GM18520 (cell line): ENCODE measurements around the gene C9orf43.
"Not testable (repeated sequence)": the region's sequence is repeated elsewhere in the genome, so short reads cannot be mapped to it uniquely, and the experiment has no call there.

Experiments used
- ATAC-seq: cut with Tn5 transposase; IDR thresholded peaks from one replicate; pipeline ENCODE4 v1.9.1; 2021; ENCODE audit not compliant: unreplicated experiment

Gene C9orf43

GRCh38 chr9:113380869-113381378 is 29.6 kb upstream of the C9orf43 start:
- no peak for ATAC-seq

DNA sequence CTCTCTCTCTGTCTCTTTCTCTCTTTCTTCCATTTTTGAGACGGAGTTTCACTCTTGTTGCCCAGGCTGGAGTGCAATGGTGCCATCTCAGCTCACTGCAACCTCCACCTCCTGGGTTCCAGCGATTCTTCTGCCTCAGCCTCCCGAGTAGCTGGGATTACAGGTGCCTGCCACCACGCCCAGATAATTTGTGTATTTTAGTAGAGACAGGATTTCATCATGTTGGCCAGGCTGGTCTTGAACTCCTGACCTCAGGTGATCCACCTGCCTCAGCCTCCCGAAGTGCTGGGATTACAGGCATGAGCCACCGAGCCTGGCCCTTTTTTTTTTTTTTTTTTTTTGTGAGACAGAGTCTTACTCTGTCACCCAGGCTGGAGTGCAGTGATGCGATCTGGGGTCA is 29.1 kb upstream of the C9orf43 start:
- not testable (repeated sequence) for ATAC-seq

DNA sequence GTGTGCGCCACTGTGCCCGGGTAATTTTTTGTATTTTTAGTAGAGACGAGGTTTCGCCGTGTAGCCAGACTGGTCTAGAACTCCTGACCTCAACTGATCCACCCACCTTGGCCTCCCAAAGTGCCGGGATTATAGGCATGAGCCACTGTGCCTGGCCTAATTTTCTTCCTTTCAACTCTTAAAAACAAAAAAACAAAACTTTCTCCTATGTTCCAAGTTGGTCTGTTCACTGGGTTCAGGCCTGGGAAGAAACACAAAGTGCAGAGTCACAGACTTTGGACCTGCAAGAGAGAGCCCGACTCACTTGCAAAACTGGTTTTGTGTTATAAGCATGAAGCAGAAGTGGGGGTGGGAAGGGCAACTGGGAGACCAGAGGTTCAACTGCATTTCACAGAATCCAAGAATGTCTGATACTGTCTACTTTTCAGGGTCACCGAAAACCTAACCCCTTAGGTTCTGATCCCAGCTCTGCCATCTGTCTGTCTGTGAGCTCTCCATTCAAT is 28.6 kb upstream of the C9orf43 start:
- no peak for ATAC-seq

GRCh38 chr9:113386571-113387393 is 23.8 kb upstream of the C9orf43 start:
- no peak for ATAC-seq

- ATAC-seq, result no peak
These were observed 22.9 kb upstream of the C9orf43 start for GRCh38 chr9:113387560-113388230.

DNA sequence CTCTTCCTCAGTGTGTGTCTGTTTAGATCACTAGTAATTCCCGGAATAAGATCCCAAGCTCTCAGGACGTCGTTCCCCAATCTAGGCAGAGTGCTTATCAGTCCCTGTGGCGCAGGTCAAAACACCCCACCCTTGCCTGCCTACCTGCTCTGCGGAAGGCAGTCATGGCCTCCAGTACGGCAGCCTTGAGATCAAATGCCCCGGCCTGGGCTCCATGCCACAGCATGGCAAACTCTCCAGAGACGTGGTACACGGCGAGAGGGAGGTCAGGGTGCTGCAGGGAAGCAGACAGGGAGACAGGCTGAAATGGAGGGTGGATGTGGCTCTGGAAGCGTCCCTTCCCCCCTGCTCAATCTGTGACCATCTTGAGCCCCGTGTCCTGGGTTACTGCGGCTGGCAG is 21.7 kb upstream of the C9orf43 start:
- no peak for ATAC-seq

- ATAC-seq, result no peak
These were observed 21.1 kb upstream of the C9orf43 start for GRCh38 chr9:113389451-113389850.

- no peak for ATAC-seq
These were observed 20.2 kb upstream of the C9orf43 start for GRCh38 chr9:113390192-113390960.

- no peak for ATAC-seq
These were observed 18.6 kb upstream of the C9orf43 start for GRCh38 chr9:113391917-113392316.

DNA sequence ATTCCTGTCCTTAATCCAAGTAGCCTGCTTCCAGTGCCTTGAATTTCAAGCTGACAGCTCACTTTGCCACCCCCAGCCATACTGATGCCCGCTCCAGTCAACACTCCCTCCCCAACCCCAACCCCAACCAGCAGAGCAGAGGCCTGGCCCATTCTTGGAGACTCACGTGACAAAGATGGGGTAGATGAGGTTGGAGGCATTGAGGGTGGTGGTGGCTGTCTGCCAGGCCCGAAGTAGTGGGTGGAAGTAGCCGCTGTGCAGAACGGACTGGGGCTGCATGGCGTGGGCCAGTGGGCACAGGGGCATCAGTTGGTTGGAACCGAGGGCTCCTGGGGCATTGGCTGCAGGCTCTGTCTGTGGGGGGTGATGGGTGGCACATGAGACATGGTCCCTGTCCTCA is 17.3 kb upstream of the C9orf43 start:
- ATAC-seq, result no peak

- no peak for ATAC-seq
These were observed 15.3 kb upstream of the C9orf43 start for GRCh38 chr9:113395000-113395861.

- no peak for ATAC-seq
These were observed 13.3 kb upstream of the C9orf43 start for GRCh38 chr9:113397203-113397631.

- ATAC-seq, result no peak
These were observed 11.8 kb upstream of the C9orf43 start for GRCh38 chr9:113398796-113399195.

DNA sequence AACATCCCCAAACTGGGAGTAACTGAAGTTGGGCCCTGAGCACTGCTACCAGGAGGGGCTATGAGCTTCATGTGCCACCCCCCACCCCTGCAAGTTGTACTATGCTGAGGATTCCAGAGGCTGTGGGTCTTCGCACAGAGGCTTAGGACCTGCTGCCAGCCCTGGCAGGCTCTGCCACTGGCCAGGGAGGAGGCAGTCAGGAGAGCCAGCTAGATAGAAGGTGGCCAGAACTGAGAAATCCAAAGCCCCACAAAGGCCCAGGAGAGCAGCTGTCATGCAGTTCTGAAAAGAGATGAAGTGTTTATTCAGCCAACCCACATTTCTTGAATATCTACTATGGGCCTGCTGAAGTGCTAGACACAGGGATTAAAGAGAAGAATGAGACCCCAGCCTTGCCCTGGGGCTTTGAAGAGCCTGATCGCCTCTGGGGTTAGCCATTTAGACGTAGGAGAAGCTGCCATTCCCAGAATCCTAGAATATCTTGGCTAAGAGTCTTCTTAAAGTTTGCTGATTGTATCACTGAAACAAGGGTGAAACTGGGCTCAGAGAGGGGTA is 10.8 kb upstream of the C9orf43 start:
- ATAC-seq, result no peak

- ATAC-seq, result peak; percentile 97
These were observed 9.3 kb upstream of the C9orf43 start, which contains the start of gene ALAD for GRCh38 chr9:113401027-113401792. Gene ALAD, minus strand, starts transcription at chr9:113401284. Its CDS starts 7,725 bp downstream, at chr9:113393559.

GRCh38 chr9:113403646-113404045 is 6.9 kb upstream of the C9orf43 start:
- no peak for ATAC-seq

- not testable (repeated sequence) for ATAC-seq
These were observed 4.2 kb upstream of the C9orf43 start for GRCh38 chr9:113406353-113406752.

- ATAC-seq, result not testable (repeated sequence)
These were observed 3.6 kb upstream of the C9orf43 start for GRCh38 chr9:113406873-113407511.

- ATAC-seq, result no peak
These were observed 1.1 kb upstream of the C9orf43 start for GRCh38 chr9:113409481-113409880.
